ENCODE data around the gene COA1. TPM values are rescaled to one million over a fixed set of nuclear protein-coding genes. Genes with fewer than 3 reads are reported as not detected.

COA1 gene
- polyA plus RNA-seq, 1 donor from 2014 or later = 157 TPM

GRCh38 chr7:43756368-43757072 is 27.2 kb upstream of the COA1 start:
- no peaks in the 10 kb centered on the region for H3F3A ChIP-seq (ENCODE audit: insufficient read depth, low read length, poor library complexity, severe bottlenecking)
- H3K9me3 ChIP-seq (ENCODE audit: low read length) = no peaks in the 10 kb centered on the region
- H2AFZ ChIP-seq (ENCODE audit: low read depth, low read length) = no peak overlapping the region
- no peak overlapping the region for H3K27ac ChIP-seq (ENCODE audit: low read length)
- H3K4me2 ChIP-seq (ENCODE audit: low read length) = no peak overlapping the region
- no peaks in the 10 kb centered on the region for H4K20me1 ChIP-seq (ENCODE audit: insufficient read depth)
- no peak overlapping the region for H3K9ac ChIP-seq (ENCODE audit: low read length)
- TF ChIP-seq SMC3 (conservative IDR thresholded peaks at IDR 0.05; ENCODE audit: poor library complexity) = no peak
- H3K9me2 ChIP-seq (ENCODE audit: insufficient read depth, low read length) = no peaks in the 10 kb centered on the region
- H3K36me3 ChIP-seq (ENCODE audit: insufficient read depth, low read length) = no peaks in the 10 kb centered on the region
- H3K4me3 ChIP-seq (ENCODE audit: low read length) = no peak overlapping the region
- no peaks in the 10 kb centered on the region for H3K27me3 ChIP-seq (ENCODE audit: insufficient read depth, low read depth, low read length)
- H3K79me2 ChIP-seq (replicated peaks; ENCODE audit: insufficient read depth, low read length) = no peaks in the 10 kb centered on the region

- H3K9me2 ChIP-seq (ENCODE audit: insufficient read depth, low read length) = no peaks in the 10 kb centered on the region
- no peak overlapping the region for H3K9ac ChIP-seq (ENCODE audit: low read length)
- H3K27me3 ChIP-seq (ENCODE audit: insufficient read depth, low read depth, low read length) = no peaks in the 10 kb centered on the region
- no peaks in the 10 kb centered on the region for H3F3A ChIP-seq (ENCODE audit: insufficient read depth, low read length, poor library complexity, severe bottlenecking)
- no peaks in the 10 kb centered on the region for H3K9me3 ChIP-seq (ENCODE audit: low read length)
- H2AFZ ChIP-seq (ENCODE audit: low read depth, low read length) = no peak overlapping the region
- H4K20me1 ChIP-seq (ENCODE audit: insufficient read depth) = no peaks in the 10 kb centered on the region
- TF ChIP-seq SMC3 (conservative IDR thresholded peaks at IDR 0.05; ENCODE audit: poor library complexity) (no peak), REST (IDR thresholded peaks at IDR 0.05; ENCODE audit: borderline replicate concordance) (no peak), RAD21 (conservative IDR thresholded peaks at IDR 0.05) (no peak), EZH2 (IDR thresholded peaks at IDR 0.05; ENCODE audit: borderline replicate concordance, insufficient read depth, low read length, poor library complexity, severe bottlenecking) (no peak), CTCF (IDR thresholded peaks at IDR 0.05; ENCODE audit: poor library complexity, severe bottlenecking) (no peak), MXI1 (conservative IDR thresholded peaks at IDR 0.05; ENCODE audit: poor library complexity, severe bottlenecking) (no peak), POLR2AphosphoS5 (IDR thresholded peaks at IDR 0.05) (no peak), TAF1 (IDR thresholded peaks at IDR 0.05; ENCODE audit: low read depth) (no peak), EP300 (conservative IDR thresholded peaks at IDR 0.05; ENCODE audit: poor library complexity, severe bottlenecking) (no peak)
- H3K4me2 ChIP-seq (ENCODE audit: low read length) = no peak overlapping the region
- H3K27ac ChIP-seq (ENCODE audit: low read length) = no peak overlapping the region
- H3K79me2 ChIP-seq (replicated peaks; ENCODE audit: insufficient read depth, low read length) = no peaks in the 10 kb centered on the region
- no peak overlapping the region for H3K4me3 ChIP-seq (ENCODE audit: low read length)
- H3K36me3 ChIP-seq (ENCODE audit: insufficient read depth, low read length) = no peaks in the 10 kb centered on the region
Measured at GRCh38 chr7:43754596-43754995, 25.3 kb upstream of the COA1 start.

Measured in neural cell (in vitro differentiated cells).